ENCODE measurements around the gene HS1BP3. TPM values are rescaled to one million over a fixed set of nuclear protein-coding genes. Genes with fewer than 3 reads are reported as not detected.
A peak's percentile ranks its signal among the peaks of the same experiment; 100 is the strongest.

The HS1BP3 gene
- total RNA-seq, 1 experiment from 2014 or later = 26.4 TPM

DNA sequence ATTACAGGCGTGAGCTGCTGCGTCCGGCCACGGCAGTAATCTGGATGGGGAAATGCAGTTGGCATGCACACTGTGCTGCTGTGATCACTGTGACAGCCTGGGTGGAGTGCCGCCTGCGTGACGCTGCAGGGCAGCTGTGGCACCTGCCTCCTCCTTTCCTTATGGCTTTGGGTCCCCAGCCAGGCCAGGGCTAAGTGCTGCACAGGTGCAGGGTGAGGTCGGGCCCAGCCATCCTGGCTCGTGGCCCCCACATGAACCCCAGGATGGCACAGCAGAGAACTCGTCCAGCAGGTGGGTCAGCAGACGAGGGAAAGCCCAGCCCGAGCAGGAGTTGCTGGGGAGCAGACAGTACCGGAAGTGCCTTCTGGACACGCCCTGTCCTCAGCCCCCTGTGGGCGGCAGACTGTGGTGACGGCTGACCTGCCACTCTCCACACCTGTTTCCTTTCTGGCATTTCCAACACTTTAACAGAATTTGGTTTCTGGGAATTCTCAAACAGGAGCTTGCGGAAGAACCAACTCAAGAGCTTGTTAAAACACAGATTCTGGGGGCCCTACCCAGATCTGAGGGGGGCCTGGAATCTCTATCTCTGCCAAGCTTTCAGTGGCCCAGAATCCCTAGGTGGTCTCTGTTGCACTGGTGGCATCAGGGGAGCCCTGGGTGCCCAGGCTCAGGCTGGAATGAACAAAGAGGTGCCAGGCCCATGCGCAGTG is 16.9 kb downstream of the HS1BP3 start:
- H3K27ac Mint-ChIP-seq (ENCODE audit: unreplicated experiment) = peak overlapping the region; percentile 79
- peaks cover 29% of the 10 kb centered on the region for H3K4me1 Mint-ChIP-seq (ENCODE audit: low read depth, unreplicated experiment)
- DNase-seq = peak; percentile 94
- TF ChIP-seq, protein P1, sequence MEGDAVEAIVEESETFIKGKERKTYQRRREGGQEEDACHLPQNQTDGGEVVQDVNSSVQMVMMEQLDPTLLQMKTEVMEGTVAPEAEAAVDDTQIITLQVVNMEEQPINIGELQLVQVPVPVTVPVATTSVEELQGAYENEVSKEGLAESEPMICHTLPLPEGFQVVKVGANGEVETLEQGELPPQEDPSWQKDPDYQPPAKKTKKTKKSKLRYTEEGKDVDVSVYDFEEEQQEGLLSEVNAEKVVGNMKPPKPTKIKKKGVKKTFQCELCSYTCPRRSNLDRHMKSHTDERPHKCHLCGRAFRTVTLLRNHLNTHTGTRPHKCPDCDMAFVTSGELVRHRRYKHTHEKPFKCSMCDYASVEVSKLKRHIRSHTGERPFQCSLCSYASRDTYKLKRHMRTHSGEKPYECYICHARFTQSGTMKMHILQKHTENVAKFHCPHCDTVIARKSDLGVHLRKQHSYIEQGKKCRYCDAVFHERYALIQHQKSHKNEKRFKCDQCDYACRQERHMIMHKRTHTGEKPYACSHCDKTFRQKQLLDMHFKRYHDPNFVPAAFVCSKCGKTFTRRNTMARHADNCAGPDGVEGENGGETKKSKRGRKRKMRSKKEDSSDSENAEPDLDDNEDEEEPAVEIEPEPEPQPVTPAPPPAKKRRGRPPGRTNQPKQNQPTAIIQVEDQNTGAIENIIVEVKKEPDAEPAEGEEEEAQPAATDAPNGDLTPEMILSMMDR (IDR thresholded peaks at IDR 0.05; ENCODE audit: unreplicated experiment) = no peak
- peak overlapping the region; percentile 19 for H3K4me3 Mint-ChIP-seq (ENCODE audit: low read depth, unreplicated experiment)
- no peaks in the 10 kb centered on the region for H3K27me3 Mint-ChIP-seq (ENCODE audit: unreplicated experiment)
- intact Hi-C loops (cut with micrococcal nuclease; ENCODE audit: unreplicated experiment) = loop anchor here (1.0 to 5.0 kb wide), 4 partner anchors 52 to 237 kb away; no protein-coding TSS in a partner anchor
- BruUV-seq (replicated peaks) = no TSS peak
- CTCF ChIA-PET = interaction anchor here (0.6 to 3.4 kb wide), 23 partner anchors 10 to 644 kb away, joined by 3 to 50 read pairs (median 5); partner anchors contain the start of genes HS1BP3, RHOB and WDR35
- H3K9me3 Mint-ChIP-seq (ENCODE audit: low read depth, unreplicated experiment) = no peaks in the 10 kb centered on the region
- H3K36me3 Mint-ChIP-seq (ENCODE audit: insufficient read depth, unreplicated experiment) = peaks cover 28% of the 10 kb centered on the region

DNA sequence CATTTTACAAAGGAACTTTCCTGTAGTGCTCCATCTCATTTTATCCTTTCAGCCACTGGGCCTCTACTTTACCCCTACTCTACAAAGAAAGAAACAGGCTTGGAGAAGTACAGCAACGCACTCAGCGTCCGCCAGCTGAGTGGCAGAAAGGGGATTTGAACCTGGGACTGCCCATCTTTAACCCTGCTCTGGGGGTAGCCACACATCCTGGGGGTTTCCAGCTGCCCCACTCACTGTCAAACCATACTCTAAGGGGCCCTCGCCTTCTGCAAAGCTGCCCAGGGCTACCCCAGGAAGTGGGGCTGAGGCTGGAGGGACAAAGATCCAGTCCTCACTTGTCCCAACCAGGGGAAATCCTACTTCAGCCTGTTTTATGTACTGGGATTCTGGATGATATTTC is 17.9 kb downstream of the HS1BP3 start:
- no peak for DNase-seq
- intact Hi-C loops (cut with micrococcal nuclease; ENCODE audit: unreplicated experiment) = loop anchor here (5.0 kb wide), 1 partner anchor 51 kb away; no protein-coding TSS in a partner anchor
- CTCF ChIA-PET = interaction anchor here (2.8 to 3.3 kb wide), 2 partner anchors 15 to 222 kb away, joined by 18 to 31 read pairs; no protein-coding TSS in a partner anchor
- Mint-ChIP-seq H3K27me3 (ENCODE audit: unreplicated experiment) (no peaks in the 10 kb centered on the region), H3K36me3 (ENCODE audit: insufficient read depth, unreplicated experiment) (peaks cover 24% of the 10 kb centered on the region), H3K4me3 (ENCODE audit: low read depth, unreplicated experiment) (no peak overlapping the region), H3K4me1 (ENCODE audit: low read depth, unreplicated experiment) (peaks cover 29% of the 10 kb centered on the region), H3K27ac (ENCODE audit: unreplicated experiment) (peak overlapping the region; percentile 79), H3K9me3 (ENCODE audit: low read depth, unreplicated experiment) (no peaks in the 10 kb centered on the region)
- no TSS peak for BruUV-seq (replicated peaks)
- TF ChIP-seq, protein P1 (IDR thresholded peaks at IDR 0.05; ENCODE audit: unreplicated experiment) = no peak

DNA sequence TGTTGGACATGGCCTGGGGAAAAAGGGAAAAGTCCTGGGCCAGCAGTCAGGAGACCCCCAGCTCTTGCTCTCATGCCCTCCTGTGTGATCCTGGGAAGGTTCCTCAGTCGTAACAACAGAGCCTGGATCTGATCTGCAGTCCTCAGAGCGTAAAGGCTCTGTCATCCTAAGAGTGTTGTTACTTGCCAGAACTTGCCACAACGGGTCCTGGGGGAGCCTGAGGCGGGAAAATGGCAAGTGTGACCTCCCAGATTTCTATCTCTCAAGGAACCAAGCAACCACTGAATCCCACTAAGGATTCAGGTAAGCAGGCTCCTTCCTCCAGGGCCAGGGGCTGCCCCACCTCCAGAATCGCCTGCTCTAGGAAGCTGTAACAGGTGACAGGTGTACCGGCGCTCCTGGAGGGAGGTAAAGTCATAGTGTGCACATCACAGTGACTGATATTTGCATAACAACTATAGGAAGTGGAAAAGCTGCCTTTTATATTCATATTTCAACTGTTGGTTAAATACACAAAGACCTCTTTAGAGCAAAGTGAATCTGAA is 18.4 kb downstream of the HS1BP3 start:
- peak overlapping the region; percentile 79 for H3K27ac Mint-ChIP-seq (ENCODE audit: unreplicated experiment)
- DNase-seq = no peak
- no peaks in the 10 kb centered on the region for H3K9me3 Mint-ChIP-seq (ENCODE audit: low read depth, unreplicated experiment)
- no peak overlapping the region for H3K4me3 Mint-ChIP-seq (ENCODE audit: low read depth, unreplicated experiment)
- CTCF ChIA-PET = interaction anchor here (2.8 kb wide), 1 partner anchor 15 kb away, joined by 18 read pairs; no protein-coding TSS in a partner anchor
- no peaks in the 10 kb centered on the region for H3K27me3 Mint-ChIP-seq (ENCODE audit: unreplicated experiment)
- H3K36me3 Mint-ChIP-seq (ENCODE audit: insufficient read depth, unreplicated experiment) = peaks cover 24% of the 10 kb centered on the region
- intact Hi-C loops (cut with micrococcal nuclease; ENCODE audit: unreplicated experiment) = loop anchor here (5.0 kb wide), 1 partner anchor 50 kb away; no protein-coding TSS in a partner anchor
- H3K4me1 Mint-ChIP-seq (ENCODE audit: low read depth, unreplicated experiment) = peaks cover 29% of the 10 kb centered on the region
- no TSS peak for BruUV-seq (replicated peaks)
- TF ChIP-seq, protein P1 (IDR thresholded peaks at IDR 0.05; ENCODE audit: unreplicated experiment) = no peak

DNA sequence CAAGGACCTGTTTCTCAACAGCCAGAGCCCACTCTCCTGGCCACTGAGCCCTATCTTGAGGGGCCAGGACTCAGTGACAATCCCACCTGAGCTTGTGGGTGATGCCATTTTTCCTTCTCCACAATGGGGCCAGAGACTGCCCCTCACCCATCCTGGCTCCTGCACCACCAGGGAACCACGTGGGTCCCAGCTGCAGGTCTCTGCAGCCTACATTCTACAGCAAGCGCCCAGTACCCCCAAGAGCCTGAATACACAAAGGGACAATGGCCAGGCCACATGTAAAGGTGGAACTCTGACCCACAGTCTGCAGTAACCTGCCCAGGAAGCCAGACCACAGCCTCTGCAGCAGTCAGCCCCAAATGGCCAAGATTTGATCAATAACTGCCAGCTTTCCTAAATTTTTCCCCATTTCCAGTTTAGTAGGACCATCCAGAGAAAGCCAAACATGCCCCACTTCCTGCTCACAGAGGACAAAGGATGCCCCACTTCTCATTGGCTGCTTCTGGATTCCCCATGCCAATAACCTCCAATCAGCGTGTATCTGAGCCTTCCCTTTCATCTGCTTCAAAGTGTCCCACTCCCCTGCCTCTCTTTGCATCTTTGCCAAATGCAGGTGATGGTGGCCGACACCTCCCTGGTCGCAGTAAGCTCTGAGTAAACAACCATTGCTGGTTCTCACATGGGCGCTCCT is 19.1 kb downstream of the HS1BP3 start:
- DNase-seq = no peak
- no peaks in the 10 kb centered on the region for H3K9me3 Mint-ChIP-seq (ENCODE audit: low read depth, unreplicated experiment)
- H3K4me3 Mint-ChIP-seq (ENCODE audit: low read depth, unreplicated experiment) = no peak overlapping the region
- H3K4me1 Mint-ChIP-seq (ENCODE audit: low read depth, unreplicated experiment) = peaks cover 29% of the 10 kb centered on the region
- no TSS peak for BruUV-seq (replicated peaks)
- H3K36me3 Mint-ChIP-seq (ENCODE audit: insufficient read depth, unreplicated experiment) = peaks cover 24% of the 10 kb centered on the region
- CTCF ChIA-PET = interaction anchor here (0.7 kb wide), 1 partner anchor 20 kb away, joined by 12 read pairs; no protein-coding TSS in a partner anchor
- H3K27ac Mint-ChIP-seq (ENCODE audit: unreplicated experiment) = no peak overlapping the region
- TF ChIP-seq, protein P1 (IDR thresholded peaks at IDR 0.05; ENCODE audit: unreplicated experiment) = no peak
- intact Hi-C loops (cut with micrococcal nuclease; ENCODE audit: unreplicated experiment) = loop anchor here (5.0 kb wide), 1 partner anchor 49 kb away; no protein-coding TSS in a partner anchor
- no peaks in the 10 kb centered on the region for H3K27me3 Mint-ChIP-seq (ENCODE audit: unreplicated experiment)
